Inferior parietal cortex (tissue), 1 donor: ENCODE data around the gene GNAI2.
A peak's percentile ranks its signal among the peaks of the same experiment; 100 is the strongest.

Source experiments
- DNase-seq: peaks from one replicate; pipeline ENCODE4 v3.0.0-alpha.2; 2016; ENCODE audit errors: extremely low spot score

Gene GNAI2

DNA sequence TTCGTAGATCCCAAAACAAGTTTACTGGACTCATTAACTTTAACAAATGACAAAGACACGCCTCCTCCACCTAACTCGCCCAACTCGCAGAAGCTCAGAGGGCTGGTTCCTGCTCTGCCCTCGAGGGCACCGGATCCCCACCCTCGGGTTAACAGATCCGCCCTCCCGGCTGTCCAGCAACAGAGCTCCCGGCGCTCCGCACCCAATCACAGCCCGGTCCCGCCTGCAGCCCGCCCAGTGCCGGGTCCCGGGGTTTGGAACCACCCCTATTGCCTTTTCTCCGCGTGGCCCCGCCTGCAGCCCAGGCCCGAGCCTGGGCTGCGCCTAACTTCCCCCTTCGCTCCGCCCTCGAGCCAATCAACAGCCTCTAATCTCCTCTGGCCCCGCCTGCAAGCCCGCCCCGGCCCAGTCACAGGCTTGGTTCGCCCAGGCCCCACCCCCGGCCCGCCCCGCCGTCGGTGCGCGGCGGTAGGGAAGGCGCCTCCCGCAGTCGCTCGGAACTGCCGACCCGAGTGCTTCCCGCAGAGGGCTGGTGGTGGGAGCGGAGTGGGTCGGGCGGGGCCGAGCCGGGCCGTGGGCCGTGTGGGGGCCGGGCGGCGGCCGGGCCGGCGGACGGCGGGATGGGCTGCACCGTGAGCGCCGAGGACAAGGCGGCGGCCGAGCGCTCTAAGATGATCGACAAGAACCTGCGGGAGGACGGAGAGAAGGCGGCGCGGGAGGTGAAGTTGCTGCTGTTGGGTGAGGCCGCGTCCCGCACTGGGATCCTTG is at the start of gene GNAI2:
TSS of gene GNAI2 (plus strand) at position 489 of the 768 bp plus-strand sequence. CDS start at position 621, 132 bp downstream.
- DNase-seq, result peak; percentile 96

DNA sequence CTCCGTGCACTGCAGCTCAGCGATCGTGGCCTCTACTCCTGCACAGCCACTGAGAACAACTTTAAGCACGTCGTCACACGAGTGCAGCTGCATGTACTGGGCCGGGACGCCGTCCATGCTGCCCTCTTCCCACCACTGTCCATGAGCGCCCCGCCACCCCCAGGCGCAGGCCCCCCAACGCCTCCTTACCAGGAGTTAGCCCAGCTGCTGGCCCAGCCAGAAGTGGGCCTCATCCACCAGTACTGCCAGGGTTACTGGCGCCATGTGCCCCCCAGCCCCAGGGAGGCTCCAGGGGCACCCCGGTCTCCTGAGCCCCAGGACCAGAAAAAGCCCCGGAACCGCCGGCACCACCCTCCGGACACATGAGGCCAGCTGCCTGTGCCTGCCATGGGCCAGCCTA is 48.3 kb upstream of the GNAI2 start:
- DNase-seq, result no peak

DNA sequence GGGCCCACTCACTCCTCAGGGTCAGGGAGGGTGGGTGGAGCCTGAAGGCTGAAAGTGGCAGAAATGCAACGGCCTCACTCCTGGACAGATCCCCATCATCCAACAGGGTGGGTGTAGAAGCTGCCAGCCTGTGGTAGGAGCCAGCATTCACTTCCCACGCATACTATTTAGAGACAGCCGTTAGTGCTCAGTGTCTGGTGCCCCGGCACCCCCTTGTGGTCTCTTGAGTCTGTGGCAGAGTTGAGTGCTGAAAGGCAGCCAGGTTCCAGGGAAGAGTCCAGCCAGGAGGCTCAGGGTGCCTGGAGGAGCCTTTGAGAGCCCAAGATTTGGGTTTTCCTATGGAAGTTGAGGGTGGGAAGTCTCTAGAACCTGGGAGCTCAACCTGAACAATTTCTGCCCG is 46.7 kb upstream of the GNAI2 start:
- DNase-seq, result peak; percentile 81

DNA sequence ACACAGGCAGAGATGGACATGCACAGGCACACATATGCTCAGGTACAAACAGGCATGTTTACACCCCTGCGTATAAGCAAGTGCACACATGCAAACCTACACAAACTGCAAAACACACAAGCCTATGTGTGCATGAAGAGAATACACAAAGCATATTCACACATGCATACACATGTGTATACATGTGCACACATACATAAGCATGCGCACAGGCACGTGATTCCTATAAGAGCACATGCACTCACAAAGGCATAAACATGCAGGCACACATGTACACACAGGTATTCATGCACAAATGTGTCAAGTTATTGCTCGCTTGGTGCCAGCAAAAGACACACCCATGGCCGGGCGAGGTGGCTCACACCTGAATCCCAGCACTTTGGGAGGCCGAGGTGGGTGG is 46.0 kb upstream of the GNAI2 start:
- DNase-seq, result no peak

DNA sequence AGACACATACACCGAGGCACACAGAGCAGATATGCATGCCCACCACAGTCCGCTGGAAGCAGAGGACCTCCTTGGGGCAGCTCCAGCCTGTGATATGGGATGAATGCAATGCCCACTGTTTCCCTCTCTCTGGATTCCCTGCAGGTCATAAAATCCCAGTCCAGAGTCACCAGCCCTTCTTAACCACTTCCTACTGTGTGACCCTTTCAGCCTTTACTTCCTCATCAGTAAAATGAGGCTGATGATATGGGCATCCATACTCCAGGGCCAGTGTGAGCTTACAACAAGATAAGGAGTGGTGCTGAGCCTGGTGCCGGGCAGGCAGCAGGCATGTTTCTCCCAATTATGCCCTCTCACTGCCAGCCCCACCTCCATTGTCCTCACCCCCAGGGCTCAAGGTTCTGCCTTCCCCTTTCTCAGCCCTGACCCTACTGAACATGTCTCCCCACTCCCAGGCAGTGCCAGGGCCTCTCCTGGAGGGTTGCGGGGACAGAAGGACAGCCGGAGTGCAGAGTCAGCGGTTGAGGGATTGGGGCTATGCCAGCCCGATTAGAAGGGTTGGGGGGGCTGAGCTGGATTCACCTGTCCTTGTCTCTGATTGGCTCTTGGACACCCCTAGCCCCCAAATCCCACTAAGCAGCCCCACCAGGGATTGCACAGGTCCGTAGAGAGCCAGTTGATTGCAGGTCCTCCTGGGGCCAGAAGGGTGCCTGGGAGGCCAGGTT is 44.9 kb upstream of the GNAI2 start, which contains the start of gene GNAT1:
TSS of gene GNAT1 (plus strand) at position 675 of the 725 bp plus-strand sequence. CDS start 116 bp downstream, outside the sequence.
- DNase-seq, result no peak

DNA sequence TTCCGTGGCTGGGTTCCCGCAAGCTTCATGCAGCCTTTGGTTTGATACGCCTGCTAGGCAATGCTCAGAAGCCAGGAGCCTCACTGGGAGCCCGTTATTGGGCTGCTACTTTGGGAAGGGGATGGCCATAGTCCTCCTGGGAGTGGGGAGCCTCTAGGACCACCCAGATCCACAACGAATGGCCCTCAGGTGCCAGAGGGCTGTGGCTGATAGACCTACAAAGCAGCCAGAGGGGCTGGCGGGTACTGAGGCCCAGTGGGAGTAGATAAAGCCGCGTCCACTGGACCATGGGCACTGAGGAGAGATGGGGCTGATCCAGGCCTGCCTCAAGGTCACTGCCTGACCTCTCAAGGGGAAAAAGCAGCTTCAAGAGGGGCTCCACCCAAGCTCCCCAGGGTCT is 43.9 kb upstream of the GNAI2 start:
- DNase-seq, result no peak

DNA sequence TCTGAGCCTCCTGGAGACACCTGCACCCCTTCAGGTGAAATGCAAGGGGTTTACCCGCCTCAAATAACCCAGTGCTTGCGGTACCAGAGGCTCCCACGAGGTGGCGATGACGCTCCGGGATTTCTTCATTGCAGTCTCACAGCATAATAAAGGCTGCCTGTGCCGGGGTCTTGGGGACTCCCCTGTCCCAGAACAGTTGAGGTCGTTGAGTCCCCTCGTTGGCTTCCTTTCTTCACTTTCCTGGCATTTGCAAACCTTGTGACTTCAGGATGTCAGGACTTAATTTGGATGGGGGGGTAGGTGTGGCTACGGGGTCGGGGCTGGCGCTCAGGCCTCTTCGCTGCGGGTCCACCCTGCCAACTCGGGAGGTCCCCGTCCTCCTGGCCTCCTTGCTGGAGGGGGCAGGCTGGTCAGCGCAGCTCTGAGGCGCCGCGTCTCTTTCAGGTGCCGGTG is 43.3 kb upstream of the GNAI2 start:
- DNase-seq, result peak; percentile 79

DNA sequence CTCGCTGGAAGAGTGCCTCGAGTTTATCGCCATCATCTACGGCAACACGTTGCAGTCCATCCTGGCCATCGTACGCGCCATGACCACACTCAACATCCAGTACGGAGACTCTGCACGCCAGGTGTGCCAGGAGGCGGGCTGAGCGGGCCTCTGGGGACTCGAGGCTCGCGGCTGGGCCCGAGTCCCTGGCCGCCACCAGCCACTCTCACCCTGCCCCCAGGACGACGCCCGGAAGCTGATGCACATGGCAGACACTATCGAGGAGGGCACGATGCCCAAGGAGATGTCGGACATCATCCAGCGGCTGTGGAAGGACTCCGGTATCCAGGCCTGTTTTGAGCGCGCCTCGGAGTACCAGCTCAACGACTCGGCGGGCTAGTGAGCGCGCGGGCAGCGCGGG is 42.7 kb upstream of the GNAI2 start:
- no peak for DNase-seq

DNA sequence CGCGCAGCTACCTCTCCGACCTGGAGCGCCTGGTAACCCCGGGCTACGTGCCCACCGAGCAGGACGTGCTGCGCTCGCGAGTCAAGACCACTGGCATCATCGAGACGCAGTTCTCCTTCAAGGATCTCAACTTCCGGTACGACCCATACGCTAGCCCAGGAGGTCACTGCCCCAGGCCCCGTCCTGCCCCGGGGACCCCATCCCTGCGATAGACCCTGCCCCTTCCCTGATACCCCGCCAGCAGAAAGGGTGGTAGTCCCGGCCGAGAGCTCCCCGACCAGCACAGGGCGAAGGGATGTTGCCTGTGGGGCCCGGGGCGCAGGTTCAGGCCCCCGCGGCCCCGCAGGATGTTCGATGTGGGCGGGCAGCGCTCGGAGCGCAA is 42.3 kb upstream of the GNAI2 start:
- DNase-seq, result no peak

DNA sequence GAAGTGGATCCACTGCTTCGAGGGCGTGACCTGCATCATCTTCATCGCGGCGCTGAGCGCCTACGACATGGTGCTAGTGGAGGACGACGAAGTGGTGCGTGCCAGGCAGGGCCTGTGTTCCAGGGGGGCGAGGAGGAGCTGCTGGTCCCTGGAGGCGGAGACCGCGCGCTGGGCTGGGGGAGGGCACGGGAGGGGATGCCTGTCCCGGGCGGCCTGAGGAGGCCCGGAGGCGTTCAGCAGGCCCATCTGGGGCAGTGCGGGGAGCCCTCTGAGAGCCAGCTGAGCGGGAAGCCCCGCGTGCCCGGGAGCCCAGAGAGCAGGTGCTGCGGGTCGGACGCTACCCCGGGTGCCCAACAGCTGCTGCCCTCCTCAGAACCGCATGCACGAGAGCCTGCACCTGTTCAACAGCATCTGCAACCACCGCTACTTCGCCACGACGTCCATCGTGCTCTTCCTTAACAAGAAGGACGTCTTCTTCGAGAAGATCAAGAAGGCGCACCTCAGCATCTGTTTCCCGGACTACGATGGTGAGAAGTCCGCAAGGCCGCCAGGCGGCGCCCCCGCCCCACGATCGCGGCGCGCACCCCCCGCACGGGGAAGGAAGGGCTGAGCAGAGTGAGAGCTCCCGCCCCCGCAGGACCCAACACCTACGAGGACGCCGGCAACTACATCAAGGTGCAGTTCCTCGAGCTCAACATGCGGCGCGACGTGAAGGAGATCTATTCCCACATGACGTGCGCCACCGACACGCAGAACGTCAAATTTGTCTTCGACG is 41.7 kb upstream of the GNAI2 start:
- peak; percentile 56 for DNase-seq

DNA sequence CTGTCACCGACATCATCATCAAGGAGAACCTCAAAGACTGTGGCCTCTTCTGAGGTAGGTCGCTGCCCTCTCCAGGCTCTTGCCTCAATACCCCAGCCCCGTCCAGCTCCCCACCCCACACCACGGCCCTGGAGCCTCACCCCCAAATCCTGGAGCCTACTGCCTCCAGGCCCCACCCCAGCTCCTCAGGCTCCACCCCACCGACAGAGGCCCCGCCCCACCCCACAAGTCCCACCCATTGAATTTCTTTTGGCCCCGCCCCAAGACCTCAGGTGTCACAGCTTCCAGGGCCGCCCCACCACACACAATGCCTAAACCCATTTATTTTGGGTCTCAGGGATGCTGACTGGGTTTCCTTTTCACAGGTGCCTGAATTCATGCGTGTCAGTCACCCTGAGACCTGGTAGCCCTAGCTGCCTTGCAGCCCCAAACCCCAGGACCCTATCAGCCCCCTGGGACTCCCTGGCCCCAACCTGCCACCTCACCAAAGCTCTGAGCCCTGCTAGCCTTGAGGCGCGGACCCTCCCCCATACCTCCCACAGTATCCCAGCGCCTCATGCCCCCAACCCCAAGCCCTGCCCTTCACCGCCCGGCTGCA is 41.0 kb upstream of the GNAI2 start:
- DNase-seq, result no peak

DNA sequence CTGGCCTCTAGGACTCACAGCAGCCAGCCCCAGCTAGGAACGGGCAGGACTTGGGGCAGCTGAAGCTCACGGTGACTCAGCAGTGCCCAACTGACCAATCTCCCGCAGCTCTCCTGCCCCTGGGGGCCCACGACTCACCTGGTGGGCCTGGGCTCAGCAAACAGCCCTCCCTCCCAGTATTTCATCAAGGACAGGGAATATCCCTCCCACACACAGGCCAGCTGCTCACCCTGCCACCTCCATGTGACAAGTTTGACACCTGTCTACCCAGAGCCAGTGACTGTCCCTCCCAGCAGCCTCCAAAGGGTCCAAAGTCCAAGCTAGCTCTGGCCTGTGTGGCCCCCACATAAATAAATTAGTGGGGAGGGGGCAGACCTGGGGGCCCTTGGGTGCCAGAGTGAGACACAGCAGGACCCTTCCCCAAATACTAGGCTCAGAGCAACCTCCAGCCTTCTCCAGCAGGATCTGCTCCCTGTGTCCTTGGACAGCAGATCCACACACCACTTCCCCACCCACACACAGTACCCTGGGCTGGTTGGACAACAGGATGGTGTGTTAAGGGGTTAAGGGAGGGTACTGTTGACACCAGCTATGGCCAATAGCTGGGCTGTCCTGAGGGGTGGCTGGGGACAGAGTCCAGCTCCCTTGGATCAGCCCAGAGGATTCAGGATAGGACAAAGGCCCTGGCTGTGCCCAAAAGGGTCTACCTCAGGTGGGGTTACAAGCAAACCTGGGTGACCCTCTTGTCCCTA is 40.3 kb upstream of the GNAI2 start:
- DNase-seq, result no peak

DNA sequence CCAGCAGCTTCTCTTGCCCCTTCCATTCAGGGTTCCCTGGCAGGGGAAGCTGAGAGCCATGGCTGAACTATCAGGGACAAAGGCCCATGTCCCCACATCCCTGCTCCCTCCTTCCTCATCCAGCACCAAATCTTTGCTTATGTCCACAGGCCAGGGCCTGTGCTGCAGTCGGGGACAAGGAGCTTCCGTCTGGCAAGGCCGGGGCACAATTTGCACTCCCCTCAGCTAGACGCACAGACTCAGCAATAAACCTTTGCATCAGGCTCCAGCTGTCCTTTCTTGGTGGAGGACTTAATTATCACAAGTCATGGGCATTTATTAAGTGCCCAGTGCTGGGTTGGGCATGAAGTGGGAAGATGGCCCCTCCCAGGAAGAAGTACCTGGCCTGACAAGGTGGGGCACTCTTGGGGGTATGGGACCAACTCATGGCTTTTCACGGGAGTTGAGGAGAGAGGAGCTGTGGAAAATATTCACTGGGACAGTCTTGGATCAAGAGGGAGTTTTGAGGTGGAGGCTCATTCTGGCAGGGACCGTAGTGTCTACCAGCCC is 39.7 kb upstream of the GNAI2 start:
- no peak for DNase-seq

DNA sequence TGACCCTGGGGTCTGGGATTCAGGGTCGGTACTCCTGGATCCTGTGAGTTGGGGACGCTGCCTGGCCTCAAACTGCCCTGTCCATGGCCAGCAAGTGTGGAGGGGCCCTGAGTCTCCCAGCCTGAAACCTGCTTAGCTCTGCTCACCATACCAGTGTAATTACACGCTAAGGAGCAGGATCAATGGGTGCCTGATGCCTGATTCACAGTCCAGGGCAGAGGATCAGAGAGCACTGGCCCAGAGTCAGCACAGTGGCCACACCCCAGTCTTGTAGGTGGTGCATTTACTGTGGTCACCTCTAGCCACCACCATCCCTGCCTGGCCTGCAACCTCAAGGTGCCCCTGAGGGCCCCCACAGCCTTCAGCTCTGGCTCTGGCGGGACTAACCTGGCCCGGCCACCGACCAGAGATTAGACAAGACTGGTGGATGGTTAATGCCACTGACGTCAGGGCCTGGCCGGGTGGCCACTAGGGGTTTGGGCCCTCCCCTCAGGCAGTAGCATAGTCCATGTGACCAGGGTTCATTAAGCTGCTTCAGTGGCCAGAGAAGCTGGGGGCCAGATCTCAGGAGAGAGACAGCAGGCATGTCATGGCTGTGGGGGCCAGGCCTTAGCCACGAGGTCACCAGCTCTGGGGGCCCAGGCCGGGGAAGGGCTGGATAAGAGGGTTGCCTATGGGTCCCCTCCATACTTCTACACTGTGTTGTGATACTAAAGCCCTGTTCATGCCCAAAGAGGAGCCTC is 34.3 kb upstream of the GNAI2 start:
- DNase-seq, result no peak

DNA sequence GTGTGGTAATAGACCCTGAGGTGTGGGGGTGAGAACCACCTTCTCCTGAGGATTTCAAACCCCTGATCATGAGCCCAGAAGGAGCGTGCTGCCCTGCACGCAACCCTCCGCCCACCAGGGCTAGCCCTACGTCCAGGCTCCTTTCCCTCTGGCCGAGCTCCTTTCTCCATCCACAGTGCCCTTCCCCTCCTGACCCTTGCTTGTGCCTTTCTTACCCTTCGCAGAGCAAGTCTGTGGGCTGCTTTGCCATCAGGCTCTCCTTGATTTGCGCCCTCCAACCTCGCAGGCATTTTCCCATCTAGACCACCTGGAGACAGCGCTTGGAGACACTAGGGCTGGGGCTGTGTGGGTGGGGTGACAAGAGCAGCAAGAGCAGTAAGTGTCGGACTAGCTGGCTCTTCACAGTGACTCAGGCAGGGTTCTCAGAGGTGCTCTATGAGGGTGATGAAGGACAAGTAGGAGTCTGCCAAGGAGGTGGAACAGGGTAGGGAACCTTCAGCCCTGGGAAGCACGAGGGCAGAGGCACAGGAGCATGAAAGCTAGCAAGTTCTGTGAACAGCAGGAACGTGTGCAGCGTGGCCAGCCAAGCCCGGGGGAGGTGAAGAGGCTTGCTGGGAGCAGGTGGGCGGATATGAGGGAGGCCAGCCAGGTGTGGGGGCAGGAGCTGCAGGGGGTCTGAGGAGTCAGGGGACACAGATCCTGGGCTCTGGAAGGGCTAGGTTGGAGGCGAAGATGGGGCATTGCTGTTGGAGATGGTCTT is 33.5 kb upstream of the GNAI2 start:
- DNase-seq, result no peak

DNA sequence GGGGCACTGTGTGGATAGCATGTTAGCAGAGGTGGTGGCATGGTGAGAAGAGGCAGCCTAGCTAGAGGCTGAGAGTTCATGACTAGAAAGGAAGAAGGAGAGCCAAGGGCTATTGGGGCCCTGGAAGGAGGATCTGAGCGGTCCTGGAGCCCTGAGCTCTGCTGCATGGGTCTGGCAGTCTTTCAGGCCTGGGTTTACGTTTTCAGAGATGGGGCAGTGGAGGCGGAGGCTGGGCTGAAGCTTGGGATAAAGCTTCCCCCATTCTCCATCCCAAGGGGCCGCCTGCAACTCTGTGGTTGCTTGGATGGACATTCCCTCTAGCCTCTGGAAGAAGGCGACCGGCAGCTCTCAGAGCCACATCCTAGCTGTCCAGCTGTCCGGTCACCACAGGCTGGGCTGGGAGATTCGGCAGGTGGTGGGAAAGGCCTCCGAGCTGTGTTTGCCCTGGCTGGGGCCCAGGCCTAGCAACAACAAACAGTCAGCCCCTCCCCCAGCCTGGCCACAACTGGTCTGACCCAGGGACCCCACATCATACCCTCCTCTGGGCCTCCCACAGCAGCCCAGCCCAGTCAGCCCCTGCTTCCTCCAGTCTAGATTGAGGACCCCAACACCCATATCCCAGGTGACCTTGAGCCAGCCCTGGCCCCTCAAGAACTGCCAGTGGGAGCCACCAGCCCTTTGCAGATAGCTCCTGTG is 32.7 kb upstream of the GNAI2 start:
- no peak for DNase-seq

DNA sequence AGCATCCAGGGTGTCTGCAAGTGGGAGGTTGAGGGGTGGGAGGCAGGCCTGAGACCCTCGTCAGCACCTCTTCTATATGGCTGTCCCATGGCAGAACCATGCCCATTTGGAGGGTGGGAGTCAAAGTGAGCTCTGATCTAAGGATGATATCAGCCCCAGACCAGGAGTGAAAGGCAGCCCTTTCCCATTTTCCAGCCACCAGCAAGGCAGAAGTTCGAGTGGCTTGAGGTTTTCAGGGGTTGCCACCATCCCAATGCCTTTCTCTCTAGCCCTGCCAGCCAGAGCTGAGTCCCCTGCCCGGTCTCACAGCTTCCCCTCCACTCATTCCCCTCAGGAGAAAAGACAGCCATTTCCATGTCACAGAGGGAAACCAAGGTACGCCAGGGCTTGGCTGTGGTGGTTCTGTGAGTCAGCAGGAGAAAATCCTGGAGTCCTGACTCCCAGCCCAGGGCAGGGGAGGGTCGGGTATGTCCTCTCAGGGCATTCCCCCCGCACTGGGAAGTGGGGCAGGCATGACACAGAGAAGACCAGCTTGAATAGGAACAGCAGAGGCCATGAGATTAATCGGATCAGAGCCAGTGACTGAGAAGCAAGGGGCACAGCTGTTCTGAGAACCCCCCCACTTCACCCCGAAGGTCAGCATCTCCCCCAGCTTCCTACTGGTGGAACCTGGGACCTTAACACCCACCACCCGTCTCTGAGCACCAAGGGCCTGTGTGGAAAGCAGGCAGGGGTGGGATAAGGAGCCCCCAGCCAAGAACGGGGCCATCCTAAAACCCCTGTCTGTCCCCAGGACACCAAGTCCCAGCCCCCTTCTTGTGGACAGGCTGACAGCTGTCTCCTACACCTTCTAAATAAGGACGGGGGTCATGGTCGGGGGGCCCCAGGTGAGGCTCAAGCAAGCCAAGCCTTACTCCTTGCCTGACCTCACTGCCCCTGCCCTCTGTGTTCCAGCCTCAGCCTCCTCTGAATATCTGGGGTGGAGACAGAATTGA is 31.9 kb upstream of the GNAI2 start:
- no peak for DNase-seq
